Motor neuron (in vitro differentiated cells): ENCODE measurements around the gene FMNL3. TPM values are rescaled to one million over a fixed set of nuclear protein-coding genes. Genes with fewer than 3 reads are reported as not detected.
A peak's percentile ranks its signal among the peaks of the same experiment; 100 is the strongest.
"Not testable (repeated sequence)": the region's sequence is repeated elsewhere in the genome, so short reads cannot be mapped to it uniquely, and the experiment has no call there.

Source experiments
- ATAC-seq, 8 experiments: fragments of 200-7000 bp; cut with Tn5 transposase; replicated peaks in 6 of 8; 2 replicates each; pipeline ENCODE4 v1.8.0; 2021; ENCODE audit warnings: mild to moderate bottlenecking in 8 of 8, moderate library complexity in 8 of 8
- H3K27ac ChIP-seq, 2 donors: fragments of 250-450 bp; sonication (Bioruptor Pico); 2 replicates each; pipeline ENCODE4 v1.9.0; 2021; ENCODE audit warnings: antibody characterized with exemption in 2 of 2, mild to moderate bottlenecking in 2 of 2, moderate library complexity in 1 of 2
- H3K4me1 ChIP-seq, 2 donors: fragments of 250-450 bp; sonication (Bioruptor Pico); replicated peaks in 1 of 2; 2 replicates each; pipeline ENCODE4 v1.6.1; 2021; ENCODE audit warnings: antibody characterized with exemption in 2 of 2, mild to moderate bottlenecking in 2 of 2, moderate library complexity in 1 of 2
- H3K4me3 ChIP-seq, 5 donors: fragments of 250-450 bp; sonication (Bioruptor Pico); 2 replicates each; pipeline ENCODE4 v1.9.0; 2021; ENCODE audit warnings: antibody characterized with exemption in 5 of 5, mild to moderate bottlenecking in 5 of 5, moderate library complexity in 4 of 5
- WGBS, 10 experiments: fragments of 450-650 bp; shearing (Covaris generic); methylation state at CpG; one replicate each; pipeline ENCODE4 v1.0.0; 2022; 5-methylcytosine and 5-hydroxymethylcytosine counted together
- in situ Hi-C, 9 experiments: fragments of 400-800 bp; cut with MboI; loops; one replicate each; pipeline ENCODE4 v1.15.0; 2021; ENCODE audit warnings: low sequenced_read_pairs in 9 of 9, low pct_unique_long_range_greater_than_20kb in 2 of 9; ENCODE audit not compliant: unreplicated experiment in 9 of 9
- total RNA-seq, 8 experiments: library from RNA; unstranded; fragments of 300-600 nt; gene quantifications; 2 replicates each; pipeline versions ENCODE4 v1.2.3 to v1.2.4, GENCODE V29; 2022

The FMNL3 gene
- total RNA-seq, 8 experiments from 2014 or later, result 3.1 to 9.0 (median 5.1) TPM

- 77 to 100% (median 90%) methylated on average over 1 to 3 of the region's 7 CpGs; no CpG with 5 or more reads in 6 of the 10 experiments for WGBS, 10 experiments
- ATAC-seq, result not testable (repeated sequence)
Measured at GRCh38 chr12:49734900-49735299, 27.7 kb upstream of the FMNL3 start.

GRCh38 chr12:49733219-49734017 is 26.2 kb upstream of the FMNL3 start:
- Histone ChIP-seq H3K4me3 (no peak overlapping the region), H3K4me1 (no peaks in the 10 kb centered on the region), H3K27ac (no peak overlapping the region)
- WGBS, 10 experiments, result 18 to 73% (median 60%) methylated on average over 3 to 10 of the region's 10 CpGs
- in situ Hi-C loops, result no loop called here
- ATAC-seq, result no peak

More at GRCh38 chr12:49734900-49735299, 27.7 kb upstream of the FMNL3 start:
- in situ Hi-C loops, H3K4me3 ChIP-seq, H3K4me1 ChIP-seq, H3K27ac ChIP-seq: not testable (repeated sequence)

- H3K4me3 ChIP-seq, result no peak overlapping the region
- H3K27ac ChIP-seq, result no peak overlapping the region
- H3K4me1 ChIP-seq, result no peaks in the 10 kb centered on the region
- in situ Hi-C loops, result no loop called here
- WGBS, 10 experiments, result 40 to 89% (median 75%) methylated on average over 1 to 3 of the region's 3 CpGs; no CpG with 5 or more reads in 2 of the 10 experiments
- no peak for ATAC-seq
Measured at GRCh38 chr12:49730568-49731101, 23.4 kb upstream of the FMNL3 start.

- H3K4me3 ChIP-seq, result no peak overlapping the region
- in situ Hi-C loops, result no loop called here
- no peak for ATAC-seq
- H3K4me1 ChIP-seq, result no peaks in the 10 kb centered on the region
- no peak overlapping the region for H3K27ac ChIP-seq
- WGBS, 10 experiments, result 11 to 75% (median 43%) methylated on average over 1 of the region's 1 CpG
Measured at GRCh38 chr12:49730050-49730449, 22.8 kb upstream of the FMNL3 start.

- no peaks in the 10 kb centered on the region for H3K4me1 ChIP-seq
- no peak overlapping the region for H3K27ac ChIP-seq
- in situ Hi-C loops, result no loop called here
- no peak overlapping the region for H3K4me3 ChIP-seq
- 40 to 100% (median 80%) methylated on average over 1 to 3 of the region's 3 CpGs; no CpG with 5 or more reads in 1 of the 10 experiments for WGBS, 10 experiments
- no peak for ATAC-seq
Measured at GRCh38 chr12:49728446-49728845, 21.2 kb upstream of the FMNL3 start.

- H3K4me1 ChIP-seq, in situ Hi-C loops, H3K27ac ChIP-seq, ATAC-seq, H3K4me3 ChIP-seq: not testable (repeated sequence)
- 67 to 100% (median 83%) methylated on average over 1 to 3 of the region's 3 CpGs; no CpG with 5 or more reads in 3 of the 10 experiments for WGBS, 10 experiments
Measured at GRCh38 chr12:49721355-49721754, 14.2 kb upstream of the FMNL3 start.

GRCh38 chr12:49720214-49720613 is 13.0 kb upstream of the FMNL3 start:
- no peak for ATAC-seq
- H3K4me1 ChIP-seq, result no peaks in the 10 kb centered on the region
- H3K27ac ChIP-seq, result no peak overlapping the region
- in situ Hi-C loops, result no loop called here
- H3K4me3 ChIP-seq, result no peak overlapping the region
- WGBS, 10 experiments, result 15 to 67% (median 43%) methylated on average over 1 of the region's 1 CpG; no CpG with 5 or more reads in 3 of the 10 experiments

GRCh38 chr12:49717800-49718199 is 10.6 kb upstream of the FMNL3 start:
- in situ Hi-C loops, result not testable (repeated sequence)

GRCh38 chr12:49716553-49716952 is 9.3 kb upstream of the FMNL3 start:
- 0 to 100% (median 33%) methylated on average over 1 to 2 of the region's 2 CpGs; no CpG with 5 or more reads in 4 of the 10 experiments for WGBS, 10 experiments
- in situ Hi-C loops, result no loop called here
- Histone ChIP-seq H3K4me3 (no peak overlapping the region), H3K4me1 (no peaks in the 10 kb centered on the region), H3K27ac (no peak overlapping the region)
- ATAC-seq, result no peak

More at GRCh38 chr12:49717800-49718199, 10.6 kb upstream of the FMNL3 start:
- not testable (repeated sequence) for H3K27ac ChIP-seq, ATAC-seq, H3K4me1 ChIP-seq, H3K4me3 ChIP-seq
- 45 to 100% (median 75%) methylated on average over 1 to 3 of the region's 3 CpGs; no CpG with 5 or more reads in 1 of the 10 experiments for WGBS, 10 experiments

- WGBS, 10 experiments, result 73 to 95% (median 93%) methylated on average over 2 to 3 of the region's 3 CpGs; no CpG with 5 or more reads in 7 of the 10 experiments
- ATAC-seq, in situ Hi-C loops, H3K27ac ChIP-seq, H3K4me3 ChIP-seq, H3K4me1 ChIP-seq: not testable (repeated sequence)
Measured at GRCh38 chr12:49713952-49714351, 6.7 kb upstream of the FMNL3 start.

GRCh38 chr12:49708851-49709250 is 1.6 kb upstream of the FMNL3 start:
- WGBS, 10 experiments, result 34 to 93% (median 90%) methylated on average over 2 to 3 of the region's 3 CpGs; no CpG with 5 or more reads in 7 of the 10 experiments
- Histone ChIP-seq H3K4me1 (peaks cover 7 to 11% of the 10 kb centered on the region in 2 donors), H3K4me3 (no peak overlapping the region), H3K27ac (no peak overlapping the region)
- in situ Hi-C loops, result loop anchor here in 1 of 9 experiments (10.0 kb wide), 1 partner anchor 64 kb away; no protein-coding TSS in a partner anchor
- no peak for ATAC-seq

- H3K4me1 ChIP-seq, result peaks cover 7 to 11% of the 10 kb centered on the region in 2 donors
- peak overlapping the region in 3 of 5 donors; percentile 71 to 82 (median 73) for H3K4me3 ChIP-seq
- ATAC-seq, result no peak
- H3K27ac ChIP-seq, result no peak overlapping the region
- in situ Hi-C loops, result loop anchor here in 1 of 9 experiments (10.0 kb wide), 1 partner anchor 63 kb away; no protein-coding TSS in a partner anchor
- 19 to 95% (median 48%) methylated on average over 4 to 9 of the region's 11 CpGs; no CpG with 5 or more reads in 3 of the 10 experiments for WGBS, 10 experiments
Measured at GRCh38 chr12:49707812-49708147, 575 bp upstream of the FMNL3 start.
